ENCODE measurements around the gene USP35.

The USP35 gene

DNA sequence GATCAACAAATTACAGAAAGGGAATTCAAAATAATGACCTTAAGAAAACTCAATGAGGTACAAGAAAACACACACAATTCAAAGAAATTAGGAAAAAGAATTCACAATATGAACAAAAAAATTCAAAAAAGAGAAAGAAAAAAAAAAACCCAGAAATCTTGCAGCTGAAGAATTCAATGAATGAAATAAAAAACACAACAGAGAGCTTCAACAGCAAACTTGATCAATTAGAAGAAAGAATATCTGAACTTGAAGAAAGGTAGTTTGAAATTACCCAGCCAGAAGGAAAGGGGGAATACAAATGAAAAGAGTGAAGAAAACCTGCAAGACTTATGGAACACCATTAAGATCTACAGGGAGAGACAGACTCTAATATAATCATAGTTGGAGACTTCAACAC lies 52.8 kb downstream of the USP35 start:
- DNase-seq: no peak

DNA sequence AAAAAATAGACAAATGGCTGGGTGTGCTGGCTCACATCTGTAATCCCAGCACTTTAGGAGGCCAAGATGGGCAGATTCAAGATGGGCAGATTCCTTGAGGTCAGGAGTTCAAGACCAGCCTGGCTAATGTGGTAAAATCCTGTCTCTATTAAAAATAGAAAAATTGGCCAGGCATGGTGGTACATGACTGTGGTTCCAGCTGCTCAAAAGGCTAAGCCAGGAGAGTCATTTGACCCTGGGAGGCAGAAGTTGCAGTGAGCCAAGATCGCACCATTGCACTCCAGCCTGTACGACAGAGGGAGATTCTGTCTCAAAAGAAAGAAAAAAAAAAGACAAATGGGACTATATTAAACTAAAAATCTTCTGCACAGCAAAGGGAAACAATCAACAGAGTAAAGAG lies 55.4 kb downstream of the USP35 start:
- DNase-seq: no peak

DNA sequence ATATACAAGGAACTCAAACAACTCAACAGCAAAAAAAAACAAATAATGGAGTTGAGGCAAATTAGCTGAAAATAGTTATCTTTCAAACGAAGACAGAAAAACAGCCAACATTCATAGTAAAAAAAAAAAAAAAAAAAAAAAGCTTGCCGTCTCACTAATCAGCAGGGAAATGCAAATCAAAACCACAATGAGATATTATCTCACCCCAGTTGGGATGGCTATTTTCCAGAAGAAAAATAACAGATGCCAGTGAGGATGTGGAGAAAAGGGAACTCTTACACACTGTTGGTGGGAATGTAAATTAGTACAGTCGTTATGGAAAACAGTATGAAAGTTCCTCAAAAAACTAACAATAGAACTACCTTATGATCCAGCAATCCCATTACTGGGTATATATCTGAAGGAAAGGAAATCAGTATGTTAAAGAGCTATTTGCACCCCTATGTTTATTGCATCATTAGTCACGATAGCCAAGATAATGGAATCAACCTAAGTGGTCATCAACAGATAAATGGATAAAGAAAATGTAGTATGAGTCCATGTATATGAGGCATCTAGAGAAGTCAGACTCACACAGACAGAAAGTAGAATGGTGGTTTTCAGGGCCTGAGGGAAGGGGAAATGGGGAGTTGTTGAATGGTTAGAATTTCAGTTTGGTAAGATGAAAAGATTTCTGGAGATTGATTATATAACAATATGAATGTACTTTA lies 56.0 kb downstream of the USP35 start:
- peak; percentile 32 for DNase-seq

DNA sequence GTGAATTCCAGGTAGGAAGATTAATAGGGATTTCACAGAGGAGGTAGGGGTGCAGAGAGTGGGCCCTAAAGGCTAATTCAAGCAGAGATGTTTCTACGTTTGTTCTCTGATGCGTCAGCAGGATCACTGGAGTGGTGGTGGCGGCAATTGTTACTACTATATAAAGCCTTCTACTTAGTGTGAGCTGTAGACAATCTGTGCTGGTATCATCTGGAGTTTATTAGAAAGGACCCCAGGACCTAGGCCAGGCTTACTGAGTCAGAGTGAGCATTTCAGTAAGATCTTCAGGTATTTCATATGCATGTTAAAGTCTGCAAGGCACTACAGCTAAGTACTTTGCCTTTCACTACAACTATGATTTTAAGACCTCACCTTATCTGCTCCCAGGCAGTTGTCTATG lies 59.5 kb downstream of the USP35 start:
- DNase-seq: no peak

DNA sequence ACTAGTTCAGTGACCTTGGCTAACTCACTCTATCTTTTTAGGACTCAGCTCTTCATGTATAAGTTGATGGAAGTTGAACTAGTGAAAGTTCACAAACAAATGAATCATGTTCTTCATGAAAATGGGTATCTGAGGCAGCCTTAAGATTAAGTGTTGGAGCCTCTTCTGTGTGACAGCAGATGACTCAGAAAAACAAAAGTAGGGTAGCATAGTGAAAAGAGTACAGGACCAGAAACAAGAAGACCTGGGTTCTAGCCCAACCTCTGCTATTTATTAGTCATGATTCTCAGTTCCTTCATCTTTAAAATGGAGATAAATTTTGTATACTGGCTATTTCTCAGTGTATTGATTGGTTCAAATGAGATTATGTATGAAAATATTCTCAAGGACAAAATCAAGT lies 60.2 kb downstream of the USP35 start:
- no peak for DNase-seq

DNA sequence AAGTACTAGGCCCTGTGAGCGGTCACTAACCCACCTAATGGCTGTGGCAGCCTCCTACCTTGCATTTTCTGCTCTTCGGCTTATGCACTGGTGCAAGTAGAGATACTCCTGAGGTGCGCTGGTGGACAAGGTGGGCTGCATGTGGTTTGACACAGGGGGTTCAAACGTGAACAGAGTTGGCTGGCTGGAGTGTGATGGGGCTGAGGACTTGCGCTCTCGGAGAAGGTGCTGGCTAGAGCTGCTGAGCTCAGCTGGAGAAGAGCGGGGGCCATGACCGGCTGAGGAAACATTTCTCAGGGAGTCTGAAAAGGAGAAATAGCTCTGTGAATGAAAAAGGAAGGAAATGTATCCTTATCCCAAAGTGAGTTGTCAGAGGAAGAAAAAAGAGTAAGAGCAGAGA lies 61.4 kb downstream of the USP35 start:
- no peak for DNase-seq

DNA sequence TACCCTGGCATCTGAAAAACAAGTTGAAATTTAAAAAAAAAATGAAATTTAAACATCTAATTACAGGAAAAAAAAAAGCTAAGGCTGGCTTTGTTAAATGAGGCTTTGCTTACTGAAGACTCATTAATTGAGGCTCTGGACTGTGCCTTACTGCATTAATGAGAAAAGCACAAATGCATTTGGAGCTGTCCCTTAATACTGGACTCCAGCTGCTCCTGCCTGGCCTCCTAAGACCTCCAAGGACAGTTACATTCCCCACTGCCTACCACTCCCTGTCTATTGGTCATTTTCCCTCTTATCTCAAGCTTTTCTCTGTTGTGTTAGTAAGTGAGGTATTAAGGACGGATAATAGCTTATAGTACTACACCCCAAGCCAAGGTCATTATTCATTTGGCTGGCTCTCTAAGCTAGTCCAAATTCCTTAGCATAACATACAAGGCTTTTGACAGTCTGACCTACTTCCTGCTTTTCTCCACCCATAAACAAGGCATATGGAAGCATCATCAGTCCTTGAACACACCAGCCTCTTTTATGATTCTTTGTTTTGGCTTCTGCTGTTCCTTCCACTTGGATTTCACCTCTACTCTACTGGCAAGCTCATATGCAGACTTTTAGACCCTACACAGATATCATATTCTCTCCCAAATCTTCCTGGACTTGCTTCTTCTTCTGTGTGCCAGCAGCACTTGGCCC lies 62.5 kb downstream of the USP35 start:
- no peak for DNase-seq

DNA sequence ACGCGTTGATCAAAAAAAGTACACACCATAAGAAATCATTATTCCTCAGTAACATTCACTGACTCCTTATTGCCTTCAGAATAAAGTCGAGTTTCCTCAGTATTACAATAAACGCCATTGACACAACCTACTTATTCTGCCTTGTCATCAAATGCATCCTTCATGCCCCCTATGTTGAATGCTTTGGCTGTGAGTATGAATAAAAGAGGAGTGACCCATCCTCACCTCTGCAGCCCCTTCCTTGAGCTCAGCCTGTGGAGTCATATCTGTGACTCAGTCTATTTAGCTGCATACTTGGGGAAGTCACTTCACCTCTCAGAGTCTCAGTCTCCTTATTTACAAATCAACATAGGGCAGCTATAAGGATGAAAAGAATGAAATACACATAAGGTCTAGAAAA lies 65.1 kb downstream of the USP35 start:
- no peak for DNase-seq

DNA sequence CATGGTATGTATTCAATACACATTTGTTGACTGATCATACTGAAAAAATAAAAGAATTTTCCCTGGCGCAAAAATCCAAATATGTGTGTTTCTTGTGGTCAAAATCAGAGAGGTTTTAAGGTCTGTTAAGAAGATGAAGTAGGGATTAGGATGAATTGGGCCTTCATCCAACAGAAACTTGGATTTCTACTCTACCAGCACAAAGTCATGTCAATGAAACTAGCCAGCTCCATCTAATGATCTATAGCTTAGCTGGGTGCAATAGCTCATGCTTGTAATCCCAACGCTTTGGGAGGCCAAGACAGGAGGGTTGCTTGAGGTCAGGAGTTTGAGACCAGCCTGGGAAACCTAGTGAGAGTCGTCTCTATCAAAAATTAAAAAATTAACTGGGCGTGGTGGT lies 65.5 kb downstream of the USP35 start:
- DNase-seq: no peak

DNA sequence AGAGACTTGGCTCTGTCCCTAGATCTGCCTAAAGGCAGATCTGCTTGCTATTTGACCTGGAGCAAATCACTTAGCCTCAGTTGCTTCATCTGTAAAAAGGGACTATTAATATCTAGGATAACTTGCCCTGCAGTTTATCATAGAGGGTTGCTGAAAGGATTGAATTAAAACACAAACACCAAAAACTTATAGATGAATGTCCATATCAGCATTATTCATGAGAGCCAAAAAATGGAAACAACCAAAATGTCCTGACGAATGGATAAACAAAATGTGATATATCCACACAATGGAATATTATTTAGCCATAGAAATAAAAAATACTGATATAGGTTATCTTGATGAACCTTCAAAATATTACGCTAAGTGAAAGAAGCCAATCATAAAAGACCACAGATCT lies 67.2 kb downstream of the USP35 start:
- no peak for DNase-seq

DNA sequence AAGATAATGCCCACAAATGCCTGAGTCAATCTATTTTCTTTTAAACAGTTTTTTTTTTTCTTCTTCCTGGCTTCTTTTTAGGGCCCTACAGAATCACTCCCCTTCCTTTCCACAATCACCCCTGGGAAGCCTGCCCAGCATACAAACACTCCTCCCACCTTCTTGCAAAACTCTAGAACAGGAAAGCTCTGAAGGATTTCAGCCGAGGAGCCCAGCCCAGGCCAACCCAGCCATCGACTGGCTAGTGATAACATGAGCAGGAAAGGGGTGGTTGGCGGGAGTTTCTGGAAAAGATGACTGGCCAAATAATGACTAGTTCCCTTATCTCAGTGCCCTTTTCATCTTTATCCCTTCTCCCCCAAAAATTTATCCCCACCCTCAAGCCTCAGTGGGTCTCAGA lies 68.2 kb downstream of the USP35 start:
- peak; percentile 73 for DNase-seq

DNA sequence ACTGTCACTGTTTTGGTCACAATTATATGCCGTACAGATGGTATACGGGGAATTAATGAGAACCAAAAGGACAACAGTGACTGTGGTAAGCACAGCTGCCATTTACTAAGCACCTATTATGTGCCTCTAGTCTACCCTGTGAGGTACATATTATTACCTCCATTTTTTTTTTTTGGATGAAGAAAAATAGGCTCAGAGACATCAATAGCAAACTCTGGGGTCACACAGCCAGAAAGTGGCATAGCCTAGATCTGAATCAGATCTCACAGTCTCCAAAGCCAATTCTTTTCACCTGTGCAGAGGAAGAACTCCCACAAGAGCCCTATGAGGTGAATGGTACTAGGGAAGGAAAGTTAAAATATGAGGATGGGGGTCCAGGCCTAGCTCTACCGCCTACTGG lies 68.9 kb downstream of the USP35 start:
- no peak for DNase-seq

DNA sequence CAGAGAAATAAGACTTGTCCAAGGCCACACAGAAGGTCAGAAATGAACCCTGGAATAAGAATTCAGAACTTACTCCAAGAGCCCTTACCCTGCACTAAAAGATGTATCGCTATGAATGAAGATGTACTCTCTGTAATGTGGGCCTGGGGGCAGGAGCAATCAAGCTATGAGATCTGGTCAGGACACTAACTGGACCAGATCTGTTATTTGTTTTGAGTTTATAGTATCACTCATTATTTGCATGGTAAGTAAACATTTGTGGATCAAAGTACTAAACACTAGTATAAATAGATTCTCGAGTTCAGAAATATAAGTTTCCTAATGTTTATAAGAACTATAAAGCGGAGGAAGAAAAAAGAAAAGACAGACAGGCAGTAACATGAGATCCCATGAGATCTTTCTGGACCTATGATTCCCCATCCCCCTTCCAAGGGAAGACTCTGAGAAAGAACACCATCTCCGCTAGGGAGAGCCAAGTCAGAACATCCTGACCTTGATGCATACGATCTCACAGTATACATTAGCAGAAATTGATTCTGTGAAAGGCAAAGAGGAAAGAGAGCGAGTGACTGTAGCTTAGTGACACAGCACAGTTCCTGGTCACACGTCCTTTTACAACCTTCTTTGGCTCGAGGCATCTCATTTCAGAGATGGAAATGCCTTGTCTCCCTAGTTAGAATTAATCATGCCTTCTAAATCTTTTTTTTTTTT lies 71.2 kb downstream of the USP35 start:
- DNase-seq: no peak

DNA sequence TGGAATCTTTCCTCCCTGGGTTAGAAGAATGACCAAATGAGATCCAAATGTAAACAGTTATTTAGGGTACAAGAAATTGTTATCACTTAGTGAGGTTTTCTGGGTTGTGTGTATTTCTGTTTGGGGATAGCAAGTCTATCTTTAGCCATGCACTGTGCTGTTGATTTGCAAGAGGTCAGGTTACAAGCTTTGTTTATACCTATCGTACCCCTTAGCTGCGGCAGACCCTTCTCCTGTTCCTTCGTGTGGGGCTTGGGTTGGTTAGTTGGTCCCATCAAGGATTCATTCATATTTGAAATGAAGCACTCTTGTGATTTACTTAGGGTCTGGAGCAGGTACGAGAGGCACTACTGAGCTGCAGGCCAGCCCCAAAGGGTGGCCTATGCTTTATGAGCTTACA lies 72.6 kb downstream of the USP35 start:
- DNase-seq: no peak

DNA sequence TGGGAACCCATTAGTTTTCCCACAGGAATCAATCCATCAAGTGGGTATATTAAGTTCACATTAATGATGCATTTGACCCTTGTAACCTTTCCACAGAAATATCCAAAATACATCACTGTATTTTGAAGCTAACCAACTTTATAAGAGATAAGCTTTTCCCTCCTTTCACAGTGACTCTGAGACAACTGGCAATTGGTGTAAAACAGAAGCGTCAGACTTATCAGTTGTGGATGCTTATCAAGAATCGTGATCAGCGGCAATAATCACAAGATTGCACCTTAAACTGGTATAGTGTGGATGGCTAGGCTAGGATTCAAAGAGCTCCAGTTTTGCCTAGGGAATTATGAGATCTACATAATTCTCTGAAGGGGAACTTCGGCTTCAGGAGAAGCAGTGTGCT lies 73.1 kb downstream of the USP35 start:
- peak; percentile 24 for DNase-seq

DNA sequence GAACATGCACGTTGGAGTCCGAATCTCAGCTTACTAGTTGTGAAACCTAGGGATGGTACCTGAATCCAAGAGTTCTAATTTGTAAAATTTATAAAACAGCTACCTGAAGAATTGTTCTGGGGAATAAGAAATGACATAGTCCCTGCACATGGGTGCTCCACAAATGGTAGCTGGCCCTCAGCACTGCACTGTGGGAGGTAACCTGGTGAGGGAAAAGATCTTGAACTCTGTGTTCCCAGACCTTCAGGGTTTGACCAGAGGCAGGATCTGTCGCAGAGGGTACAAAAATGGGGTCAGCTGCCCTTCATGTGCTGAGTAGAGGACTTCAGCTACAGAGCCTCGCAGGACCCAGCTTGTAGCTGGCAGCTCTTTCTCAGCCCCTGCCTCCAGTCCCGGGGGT lies 73.5 kb downstream of the USP35 start:
- DNase-seq: no peak

DNA sequence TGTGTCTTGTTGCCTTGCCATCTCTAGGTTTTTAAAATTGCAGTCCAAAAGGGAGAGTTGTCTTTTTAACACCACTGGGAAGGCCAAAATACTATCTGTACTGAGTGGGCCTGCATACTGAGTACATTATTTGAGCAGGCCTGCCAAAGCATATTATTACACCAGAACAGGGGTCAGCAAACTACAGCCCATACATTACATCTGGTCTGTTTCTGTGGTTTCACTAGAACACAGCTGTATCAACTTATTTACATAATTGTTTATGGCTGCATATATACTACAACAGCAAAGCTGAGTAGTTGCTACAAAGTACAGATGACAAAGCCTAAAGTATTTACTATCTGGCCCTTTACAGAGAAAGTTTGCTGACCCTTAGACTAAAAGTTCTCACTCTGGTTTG lies 74.0 kb downstream of the USP35 start:
- DNase-seq: no peak

Measured in hematopoietic multipotent progenitor cell treated with erythropoietin and hydrocortisone succinate and interleukin-3 and kit ligand, for 6 days (in vitro differentiated cells).